ENCODE measurements around the gene MYO10.

The MYO10 gene

DNA sequence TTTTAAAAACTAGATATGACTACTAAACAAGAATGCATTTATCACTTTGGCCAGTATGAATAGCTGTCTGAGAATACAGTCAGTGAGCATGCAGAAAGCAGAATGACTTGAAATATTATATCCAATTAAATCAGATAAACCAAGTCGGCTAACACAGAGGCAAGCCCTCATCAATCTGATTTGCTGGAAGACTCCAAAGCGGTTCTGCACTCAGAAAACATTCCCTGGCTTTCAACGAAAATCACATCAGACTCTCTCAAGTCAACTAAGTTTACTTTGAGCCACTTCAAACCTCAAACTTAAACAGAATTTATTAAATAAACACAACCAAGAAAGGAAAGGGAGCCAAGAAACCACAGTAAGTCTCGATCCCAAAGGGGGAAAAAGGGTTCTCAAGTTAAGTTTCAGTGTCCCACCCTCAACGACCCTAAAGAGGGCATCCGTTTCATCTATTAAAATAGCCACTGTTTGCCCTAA is 1.4 kb downstream of the MYO10 start:
- peaks cover 35% of the 10 kb centered on the region for H3K4me1 ChIP-seq (ENCODE audit: control insufficient read depth, insufficient read depth, low read length)
- no peaks in the 10 kb centered on the region for H3K36me3 ChIP-seq (ENCODE audit: control insufficient read depth in 2 of 2, insufficient read depth in 1 of 2, low read length in 2 of 2)
- CTCF ChIA-PET = interaction anchor here (0.6 to 3.9 kb wide), 8 partner anchors 96 to 256 kb away, joined by 3 to 28 read pairs (median 4); no protein-coding TSS in a partner anchor
- H3K9me3 ChIP-seq (ENCODE audit: control insufficient read depth, insufficient read depth, low read depth, low read length) = no peaks in the 10 kb centered on the region
- POLR2A ChIA-PET = interaction anchor here (0.6 to 1.0 kb wide), 2 partner anchors 17 to 255 kb away, joined by 3 read pairs; no protein-coding TSS in a partner anchor
- H3K4me3 ChIP-seq (ENCODE audit: low read depth, low read length) = peak overlapping the region; percentile 95
- H3K27ac ChIP-seq (ENCODE audit: extremely low read depth, low read depth, low read length) = peak overlapping the region; percentile 91; the same call in 1 of the 2 replicates
- TF ChIP-seq HOXD13 (CRISPR knock-in tag; IDR thresholded peaks at IDR 0.05; ENCODE audit: borderline replicate concordance) = no peak
- TF ChIP-seq GFI1B (tag by site-specific recombination; IDR thresholded peaks at IDR 0.05) = 0 out of 2 replicates have a peak, but pooled peaks have one; percentile 66
- TF ChIP-seq KLF9 (tag by site-specific recombination; IDR thresholded peaks at IDR 0.05; ENCODE audit: low read depth) = no peak
- TF ChIP-seq IKZF3 (tag by site-specific recombination; IDR thresholded peaks at IDR 0.05) = no peak
- TF ChIP-seq ZFP3 (tag by site-specific recombination; IDR thresholded peaks at IDR 0.05; ENCODE audit: low read depth) = no peak
- TF ChIP-seq ZSCAN16 (tag by site-specific recombination; IDR thresholded peaks at IDR 0.05) = 0 out of 2 replicates have a peak, but pooled peaks have one; percentile 9
- TF ChIP-seq, protein P1, sequence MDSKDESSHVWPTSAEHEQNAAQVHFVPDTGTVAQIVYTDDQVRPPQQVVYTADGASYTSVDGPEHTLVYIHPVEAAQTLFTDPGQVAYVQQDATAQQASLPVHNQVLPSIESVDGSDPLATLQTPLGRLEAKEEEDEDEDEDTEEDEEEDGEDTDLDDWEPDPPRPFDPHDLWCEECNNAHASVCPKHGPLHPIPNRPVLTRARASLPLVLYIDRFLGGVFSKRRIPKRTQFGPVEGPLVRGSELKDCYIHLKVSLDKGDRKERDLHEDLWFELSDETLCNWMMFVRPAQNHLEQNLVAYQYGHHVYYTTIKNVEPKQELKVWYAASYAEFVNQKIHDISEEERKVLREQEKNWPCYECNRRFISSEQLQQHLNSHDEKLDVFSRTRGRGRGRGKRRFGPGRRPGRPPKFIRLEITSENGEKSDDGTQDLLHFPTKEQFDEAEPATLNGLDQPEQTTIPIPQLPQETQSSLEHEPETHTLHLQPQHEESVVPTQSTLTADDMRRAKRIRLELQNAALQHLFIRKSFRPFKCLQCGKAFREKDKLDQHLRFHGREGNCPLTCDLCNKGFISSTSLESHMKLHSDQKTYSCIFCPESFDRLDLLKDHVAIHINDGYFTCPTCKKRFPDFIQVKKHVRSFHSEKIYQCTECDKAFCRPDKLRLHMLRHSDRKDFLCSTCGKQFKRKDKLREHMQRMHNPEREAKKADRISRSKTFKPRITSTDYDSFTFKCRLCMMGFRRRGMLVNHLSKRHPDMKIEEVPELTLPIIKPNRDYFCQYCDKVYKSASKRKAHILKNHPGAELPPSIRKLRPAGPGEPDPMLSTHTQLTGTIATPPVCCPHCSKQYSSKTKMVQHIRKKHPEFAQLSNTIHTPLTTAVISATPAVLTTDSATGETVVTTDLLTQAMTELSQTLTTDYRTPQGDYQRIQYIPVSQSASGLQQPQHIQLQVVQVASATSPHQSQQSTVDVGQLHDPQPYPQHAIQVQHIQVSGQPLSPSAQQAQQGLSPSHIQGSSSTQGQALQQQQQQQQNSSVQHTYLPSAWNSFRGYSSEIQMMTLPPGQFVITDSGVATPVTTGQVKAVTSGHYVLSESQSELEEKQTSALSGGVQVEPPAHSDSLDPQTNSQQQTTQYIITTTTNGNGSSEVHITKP (tag by site-specific recombination; IDR thresholded peaks at IDR 0.05) = peak; percentile 61; the same call in 1 of the 2 replicates
- TF ChIP-seq, protein P2, sequence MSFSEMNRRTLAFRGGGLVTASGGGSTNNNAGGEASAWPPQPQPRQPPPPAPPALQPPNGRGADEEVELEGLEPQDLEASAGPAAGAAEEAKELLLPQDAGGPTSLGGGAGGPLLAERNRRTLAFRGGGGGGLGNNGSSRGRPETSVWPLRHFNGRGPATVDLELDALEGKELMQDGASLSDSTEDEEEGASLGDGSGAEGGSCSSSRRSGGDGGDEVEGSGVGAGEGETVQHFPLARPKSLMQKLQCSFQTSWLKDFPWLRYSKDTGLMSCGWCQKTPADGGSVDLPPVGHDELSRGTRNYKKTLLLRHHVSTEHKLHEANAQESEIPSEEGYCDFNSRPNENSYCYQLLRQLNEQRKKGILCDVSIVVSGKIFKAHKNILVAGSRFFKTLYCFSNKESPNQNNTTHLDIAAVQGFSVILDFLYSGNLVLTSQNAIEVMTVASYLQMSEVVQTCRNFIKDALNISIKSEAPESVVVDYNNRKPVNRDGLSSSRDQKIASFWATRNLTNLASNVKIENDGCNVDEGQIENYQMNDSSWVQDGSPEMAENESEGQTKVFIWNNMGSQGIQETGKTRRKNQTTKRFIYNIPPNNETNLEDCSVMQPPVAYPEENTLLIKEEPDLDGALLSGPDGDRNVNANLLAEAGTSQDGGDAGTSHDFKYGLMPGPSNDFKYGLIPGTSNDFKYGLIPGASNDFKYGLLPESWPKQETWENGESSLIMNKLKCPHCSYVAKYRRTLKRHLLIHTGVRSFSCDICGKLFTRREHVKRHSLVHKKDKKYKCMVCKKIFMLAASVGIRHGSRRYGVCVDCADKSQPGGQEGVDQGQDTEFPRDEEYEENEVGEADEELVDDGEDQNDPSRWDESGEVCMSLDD (tag by site-specific recombination; IDR thresholded peaks at IDR 0.05) = no peak
- no peak for TF ChIP-seq ZNF292 (tag by site-specific recombination; IDR thresholded peaks at IDR 0.05; ENCODE audit: borderline replicate concordance, low read depth)
- TF ChIP-seq ZNF146 (tag by site-specific recombination; IDR thresholded peaks at IDR 0.05) = no peak
- TF ChIP-seq ZNF768 (tag by site-specific recombination; IDR thresholded peaks at IDR 0.05) = no peak
- TF ChIP-seq ZSCAN23 (tag by site-specific recombination; IDR thresholded peaks at IDR 0.05) = no peak
- no peak for TF ChIP-seq ZNF23 (tag by site-specific recombination; IDR thresholded peaks at IDR 0.05; ENCODE audit: borderline replicate concordance)
- TF ChIP-seq KLF1 (tag by site-specific recombination; IDR thresholded peaks at IDR 0.05) = no peak
- TF ChIP-seq ZNF335 (tag by site-specific recombination; conservative IDR thresholded peaks at IDR 0.05) = peak; percentile 72
- no peak for TF ChIP-seq ZNF132 (tag by site-specific recombination; IDR thresholded peaks at IDR 0.05; ENCODE audit: borderline replicate concordance)
- no peak for TF ChIP-seq ZNF785 (tag by site-specific recombination; IDR thresholded peaks at IDR 0.05)
- no peak for TF ChIP-seq ZNF76 (tag by site-specific recombination; IDR thresholded peaks at IDR 0.05; ENCODE audit: borderline replicate concordance, low read depth)
- TF ChIP-seq ZNF341 (tag by site-specific recombination; IDR thresholded peaks at IDR 0.05; ENCODE audit: low read depth) = no peak
- no peak for TF ChIP-seq ZNF629 (tag by site-specific recombination; IDR thresholded peaks at IDR 0.05)
- TF ChIP-seq MZF1 (tag by site-specific recombination; IDR thresholded peaks at IDR 0.05; ENCODE audit: borderline replicate concordance) = no peak
- TF ChIP-seq MYNN (tag by site-specific recombination; IDR thresholded peaks at IDR 0.05; ENCODE audit: borderline replicate concordance) = no peak
- TF ChIP-seq, protein P3, sequence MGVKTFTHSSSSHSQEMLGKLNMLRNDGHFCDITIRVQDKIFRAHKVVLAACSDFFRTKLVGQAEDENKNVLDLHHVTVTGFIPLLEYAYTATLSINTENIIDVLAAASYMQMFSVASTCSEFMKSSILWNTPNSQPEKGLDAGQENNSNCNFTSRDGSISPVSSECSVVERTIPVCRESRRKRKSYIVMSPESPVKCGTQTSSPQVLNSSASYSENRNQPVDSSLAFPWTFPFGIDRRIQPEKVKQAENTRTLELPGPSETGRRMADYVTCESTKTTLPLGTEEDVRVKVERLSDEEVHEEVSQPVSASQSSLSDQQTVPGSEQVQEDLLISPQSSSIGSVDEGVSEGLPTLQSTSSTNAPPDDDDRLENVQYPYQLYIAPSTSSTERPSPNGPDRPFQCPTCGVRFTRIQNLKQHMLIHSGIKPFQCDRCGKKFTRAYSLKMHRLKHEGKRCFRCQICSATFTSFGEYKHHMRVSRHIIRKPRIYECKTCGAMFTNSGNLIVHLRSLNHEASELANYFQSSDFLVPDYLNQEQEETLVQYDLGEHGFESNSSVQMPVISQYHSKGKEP (tag by site-specific recombination; IDR thresholded peaks at IDR 0.05) = no peak
- TF ChIP-seq ZNF596 (tag by site-specific recombination; IDR thresholded peaks at IDR 0.05) = no peak
- TF ChIP-seq, protein P4, sequence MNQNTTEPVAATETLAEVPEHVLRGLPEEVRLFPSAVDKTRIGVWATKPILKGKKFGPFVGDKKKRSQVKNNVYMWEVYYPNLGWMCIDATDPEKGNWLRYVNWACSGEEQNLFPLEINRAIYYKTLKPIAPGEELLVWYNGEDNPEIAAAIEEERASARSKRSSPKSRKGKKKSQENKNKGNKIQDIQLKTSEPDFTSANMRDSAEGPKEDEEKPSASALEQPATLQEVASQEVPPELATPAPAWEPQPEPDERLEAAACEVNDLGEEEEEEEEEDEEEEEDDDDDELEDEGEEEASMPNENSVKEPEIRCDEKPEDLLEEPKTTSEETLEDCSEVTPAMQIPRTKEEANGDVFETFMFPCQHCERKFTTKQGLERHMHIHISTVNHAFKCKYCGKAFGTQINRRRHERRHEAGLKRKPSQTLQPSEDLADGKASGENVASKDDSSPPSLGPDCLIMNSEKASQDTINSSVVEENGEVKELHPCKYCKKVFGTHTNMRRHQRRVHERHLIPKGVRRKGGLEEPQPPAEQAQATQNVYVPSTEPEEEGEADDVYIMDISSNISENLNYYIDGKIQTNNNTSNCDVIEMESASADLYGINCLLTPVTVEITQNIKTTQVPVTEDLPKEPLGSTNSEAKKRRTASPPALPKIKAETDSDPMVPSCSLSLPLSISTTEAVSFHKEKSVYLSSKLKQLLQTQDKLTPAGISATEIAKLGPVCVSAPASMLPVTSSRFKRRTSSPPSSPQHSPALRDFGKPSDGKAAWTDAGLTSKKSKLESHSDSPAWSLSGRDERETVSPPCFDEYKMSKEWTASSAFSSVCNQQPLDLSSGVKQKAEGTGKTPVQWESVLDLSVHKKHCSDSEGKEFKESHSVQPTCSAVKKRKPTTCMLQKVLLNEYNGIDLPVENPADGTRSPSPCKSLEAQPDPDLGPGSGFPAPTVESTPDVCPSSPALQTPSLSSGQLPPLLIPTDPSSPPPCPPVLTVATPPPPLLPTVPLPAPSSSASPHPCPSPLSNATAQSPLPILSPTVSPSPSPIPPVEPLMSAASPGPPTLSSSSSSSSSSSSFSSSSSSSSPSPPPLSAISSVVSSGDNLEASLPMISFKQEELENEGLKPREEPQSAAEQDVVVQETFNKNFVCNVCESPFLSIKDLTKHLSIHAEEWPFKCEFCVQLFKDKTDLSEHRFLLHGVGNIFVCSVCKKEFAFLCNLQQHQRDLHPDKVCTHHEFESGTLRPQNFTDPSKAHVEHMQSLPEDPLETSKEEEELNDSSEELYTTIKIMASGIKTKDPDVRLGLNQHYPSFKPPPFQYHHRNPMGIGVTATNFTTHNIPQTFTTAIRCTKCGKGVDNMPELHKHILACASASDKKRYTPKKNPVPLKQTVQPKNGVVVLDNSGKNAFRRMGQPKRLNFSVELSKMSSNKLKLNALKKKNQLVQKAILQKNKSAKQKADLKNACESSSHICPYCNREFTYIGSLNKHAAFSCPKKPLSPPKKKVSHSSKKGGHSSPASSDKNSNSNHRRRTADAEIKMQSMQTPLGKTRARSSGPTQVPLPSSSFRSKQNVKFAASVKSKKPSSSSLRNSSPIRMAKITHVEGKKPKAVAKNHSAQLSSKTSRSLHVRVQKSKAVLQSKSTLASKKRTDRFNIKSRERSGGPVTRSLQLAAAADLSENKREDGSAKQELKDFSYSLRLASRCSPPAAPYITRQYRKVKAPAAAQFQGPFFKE (tag by site-specific recombination; IDR thresholded peaks at IDR 0.05; ENCODE audit: borderline replicate concordance) = no peak
